KMS-11 (cell line): ENCODE results near the gene SCP2.

ENCODE experiments used
- H2AFZ ChIP-seq: fragments of 200-600 bp; sonication (generic); 2 replicates; pipeline ENCODE4 v1.6.1; 2016; ENCODE audit warnings: antibody characterized with exemption, mixed run types, low read depth
- H3K27ac ChIP-seq: fragments of 200-600 bp; sonication (generic); 2 replicates; pipeline ENCODE4 v1.6.1; 2016; ENCODE audit warnings: mild to moderate bottlenecking, mixed run types
- H3K27me3 ChIP-seq: fragments of 200-600 bp; sonication (generic); 2 replicates; pipeline ENCODE4 v1.6.1; 2017; ENCODE audit warnings: mild to moderate bottlenecking, low read depth, mixed run types, moderate library complexity; ENCODE audit not compliant: insufficient read depth
- H3K36me3 ChIP-seq: fragments of 200-600 bp; sonication (generic); 2 replicates; pipeline ENCODE4 v1.6.1; 2017; ENCODE audit warnings: mild to moderate bottlenecking, mixed run types; ENCODE audit not compliant: insufficient read depth
- H3K4me1 ChIP-seq: fragments of 200-600 bp; sonication (generic); 2 replicates; pipeline ENCODE4 v1.6.1; 2016; ENCODE audit warnings: mild to moderate bottlenecking, low read depth, mixed run types; ENCODE audit not compliant: poor library complexity, severe bottlenecking
- H3K4me2 ChIP-seq: fragments of 200-600 bp; sonication (generic); 2 replicates; pipeline ENCODE4 v1.7.0; 2016; ENCODE audit warnings: mild to moderate bottlenecking, mixed run types
- H3K4me3 ChIP-seq: fragments of 200-600 bp; sonication (generic); IDR thresholded peaks from 2 replicates; pipeline ENCODE4 v1.6.1; 2017; ENCODE audit warnings: low read depth, low read length, mixed read lengths; ENCODE audit not compliant: insufficient read depth
- H3K79me2 ChIP-seq: fragments of 200-600 bp; sonication (generic); 2 replicates; pipeline ENCODE4 v1.6.1; 2016; ENCODE audit warnings: low read depth, mixed run types; ENCODE audit not compliant: insufficient read depth
- H3K9ac ChIP-seq: fragments of 200-600 bp; sonication (generic); 2 replicates; pipeline ENCODE4 v1.6.1; 2016; ENCODE audit warnings: mild to moderate bottlenecking, mixed run types
- H4K20me1 ChIP-seq: fragments of 200-600 bp; sonication (generic); 2 replicates; pipeline ENCODE4 v1.6.1; 2016; ENCODE audit warnings: mild to moderate bottlenecking, mixed run types; ENCODE audit not compliant: insufficient read depth
- TF ChIP-seq, protein P1 (sequence below): fragments of 200-600 bp; sonication (generic); conservative IDR thresholded peaks from 2 replicates; pipeline ENCODE4 v1.6.1; 2017; ENCODE audit warnings: low read depth, mild to moderate bottlenecking, antibody characterized with exemption, low read length, moderate library complexity, mixed read lengths

SCP2 gene

DNA sequence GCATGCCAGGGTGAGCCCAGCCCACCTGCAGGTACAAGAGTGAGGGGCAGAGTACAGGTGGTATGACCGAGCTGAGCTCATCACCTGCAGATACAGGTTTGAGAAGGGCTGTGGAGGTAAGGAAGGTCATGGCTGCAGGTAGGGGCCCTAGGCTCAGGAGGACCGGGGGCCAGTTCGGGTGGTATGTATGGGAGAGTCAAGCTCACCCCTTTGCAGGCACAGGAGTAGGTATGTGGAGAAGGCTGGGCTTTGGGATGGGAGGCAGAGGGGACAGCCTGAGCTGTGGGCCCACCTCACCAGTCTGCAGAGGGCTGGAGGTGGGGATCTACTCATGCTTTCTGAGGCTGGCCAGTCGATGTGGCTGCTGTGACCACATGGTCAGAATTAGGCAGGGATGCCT, 152.2 kb downstream of the SCP2 start:
- H3K27me3 ChIP-seq = no peaks in the 10 kb centered on the region
- no peaks in the 10 kb centered on the region for H3K36me3 ChIP-seq
- no peaks in the 10 kb centered on the region for H3K4me1 ChIP-seq
- H2AFZ ChIP-seq = no peak overlapping the region
- H3K4me3 ChIP-seq = no peak overlapping the region
- H3K4me2 ChIP-seq = no peak overlapping the region
- no peak overlapping the region for H3K9ac ChIP-seq
- TF ChIP-seq, protein P1, sequence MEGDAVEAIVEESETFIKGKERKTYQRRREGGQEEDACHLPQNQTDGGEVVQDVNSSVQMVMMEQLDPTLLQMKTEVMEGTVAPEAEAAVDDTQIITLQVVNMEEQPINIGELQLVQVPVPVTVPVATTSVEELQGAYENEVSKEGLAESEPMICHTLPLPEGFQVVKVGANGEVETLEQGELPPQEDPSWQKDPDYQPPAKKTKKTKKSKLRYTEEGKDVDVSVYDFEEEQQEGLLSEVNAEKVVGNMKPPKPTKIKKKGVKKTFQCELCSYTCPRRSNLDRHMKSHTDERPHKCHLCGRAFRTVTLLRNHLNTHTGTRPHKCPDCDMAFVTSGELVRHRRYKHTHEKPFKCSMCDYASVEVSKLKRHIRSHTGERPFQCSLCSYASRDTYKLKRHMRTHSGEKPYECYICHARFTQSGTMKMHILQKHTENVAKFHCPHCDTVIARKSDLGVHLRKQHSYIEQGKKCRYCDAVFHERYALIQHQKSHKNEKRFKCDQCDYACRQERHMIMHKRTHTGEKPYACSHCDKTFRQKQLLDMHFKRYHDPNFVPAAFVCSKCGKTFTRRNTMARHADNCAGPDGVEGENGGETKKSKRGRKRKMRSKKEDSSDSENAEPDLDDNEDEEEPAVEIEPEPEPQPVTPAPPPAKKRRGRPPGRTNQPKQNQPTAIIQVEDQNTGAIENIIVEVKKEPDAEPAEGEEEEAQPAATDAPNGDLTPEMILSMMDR = no peak
- H3K27ac ChIP-seq = no peak overlapping the region
- H3K79me2 ChIP-seq = no peaks in the 10 kb centered on the region
- H4K20me1 ChIP-seq = no peaks in the 10 kb centered on the region

GRCh38 chr1:53080041-53080440, 153.0 kb downstream of the SCP2 start:
- Histone ChIP-seq H3K4me1 (no peaks in the 10 kb centered on the region), H3K4me2 (no peak overlapping the region), H4K20me1 (no peaks in the 10 kb centered on the region), H2AFZ (no peak overlapping the region), H3K27me3 (no peaks in the 10 kb centered on the region), H3K36me3 (no peaks in the 10 kb centered on the region), H3K9ac (no peak overlapping the region), H3K27ac (no peak overlapping the region), H3K4me3 (no peak overlapping the region), H3K79me2 (no peaks in the 10 kb centered on the region)
- TF ChIP-seq, protein P1 = no peak

GRCh38 chr1:53080769-53081168, 153.7 kb downstream of the SCP2 start:
- Histone ChIP-seq H3K4me3 (no peak overlapping the region), H3K4me1 (no peaks in the 10 kb centered on the region), H3K36me3 (no peaks in the 10 kb centered on the region), H3K27ac (no peak overlapping the region), H3K9ac (no peak overlapping the region), H3K79me2 (no peaks in the 10 kb centered on the region), H2AFZ (no peak overlapping the region), H3K4me2 (no peak overlapping the region), H4K20me1 (no peaks in the 10 kb centered on the region), H3K27me3 (no peaks in the 10 kb centered on the region)
- TF ChIP-seq, protein P1 = no peak

GRCh38 chr1:53081384-53082066, 154.4 kb downstream of the SCP2 start:
- Histone ChIP-seq H3K79me2 (no peaks in the 10 kb centered on the region), H3K4me3 (no peak overlapping the region), H4K20me1 (no peaks in the 10 kb centered on the region), H3K36me3 (no peaks in the 10 kb centered on the region), H3K27me3 (no peaks in the 10 kb centered on the region), H3K27ac (no peak overlapping the region), H3K4me2 (no peak overlapping the region), H3K9ac (no peak overlapping the region), H3K4me1 (no peaks in the 10 kb centered on the region), H2AFZ (no peak overlapping the region)
- TF ChIP-seq, protein P1 = no peak
